Mesangial cell (primary cell): ENCODE data around the gene WDR72. TPM values are rescaled to one million over a fixed set of nuclear protein-coding genes. Genes with fewer than 3 reads are reported as not detected.

Experiments used
- total RNA-seq: library from RNA; depleted of rRNA; stranded (reverse); fragments of >200 nt; gene quantifications from 2 replicates; pipeline ENCODE4 v1.2.3, GENCODE V29; 2015

WDR72 gene
- total RNA-seq: 1.6 and 3.2 TPM in 2 replicates

DNA sequence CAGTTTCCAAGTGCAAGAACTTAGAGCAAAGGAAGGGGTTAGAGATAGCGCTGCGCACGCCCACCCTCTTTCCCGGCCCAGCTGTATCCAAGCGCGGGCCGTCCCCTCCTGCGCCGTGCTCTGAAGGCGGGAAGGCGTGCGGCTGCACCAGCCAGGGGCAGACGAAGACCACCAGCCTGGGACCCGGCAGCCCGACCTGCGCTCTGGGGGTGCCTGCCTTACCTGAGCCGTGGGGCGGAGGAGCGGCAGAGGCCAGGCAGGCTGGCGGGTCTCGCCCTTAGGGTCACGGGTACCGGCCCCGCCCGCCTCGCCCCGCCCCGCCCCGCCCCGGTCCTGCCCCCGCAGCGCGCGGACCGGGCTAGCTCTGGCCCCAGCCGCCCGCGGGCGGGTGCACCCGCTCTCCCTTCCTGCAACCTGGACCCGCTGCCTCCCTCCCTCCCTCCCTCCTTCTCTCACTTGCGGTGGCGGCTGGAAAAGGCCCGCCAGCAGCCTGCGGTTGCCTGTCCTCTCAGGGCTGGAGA is at the start of gene WDR72:
TSS of gene WDR72 (minus strand) at position 253 of the 521 bp plus-strand sequence. CDS start 26,514 bp downstream, outside the sequence.

Other genes with a start within 250 kb of the WDR72 start
- gene UNC13C, start 218.8 kb upstream of the WDR72 start, total RNA-seq: 0.25 and 0.65 TPM in 2 replicates